ENCODE results near the gene PAFAH2.

GRCh38 chr1:25994402-25995150, 3.3 kb downstream of the PAFAH2 start:
- TF ChIP-seq ZBTB33 (IDR thresholded peaks at IDR 0.05; ENCODE audit: extremely low read depth, insufficient replicate concordance, low read length) = no peak
- TF ChIP-seq RAD21 (IDR thresholded peaks at IDR 0.05; ENCODE audit: low read depth) = no peak
- TF ChIP-seq MAX (IDR thresholded peaks at IDR 0.05) = no peak
- no peak for TF ChIP-seq CTCF (IDR thresholded peaks at IDR 0.05 in 2 of 3, conservative IDR thresholded peaks at IDR 0.05 in 1 of 3; ENCODE audit: borderline replicate concordance in 1 of 3, insufficient read depth in 1 of 3, low read depth in 2 of 3, low read length in 2 of 3)
- TF ChIP-seq FOSL1 (IDR thresholded peaks at IDR 0.05; ENCODE audit: low read depth) = no peak
- TF ChIP-seq POLR2AphosphoS5 (IDR thresholded peaks at IDR 0.05; ENCODE audit: low read depth, low read length) = no peak
- no peak for TF ChIP-seq POLR2A (IDR thresholded peaks at IDR 0.05; ENCODE audit: borderline replicate concordance, extremely low read depth, insufficient read depth, insufficient read length)
